ENCODE data around the gene PRPF19.

PRPF19 gene

DNA sequence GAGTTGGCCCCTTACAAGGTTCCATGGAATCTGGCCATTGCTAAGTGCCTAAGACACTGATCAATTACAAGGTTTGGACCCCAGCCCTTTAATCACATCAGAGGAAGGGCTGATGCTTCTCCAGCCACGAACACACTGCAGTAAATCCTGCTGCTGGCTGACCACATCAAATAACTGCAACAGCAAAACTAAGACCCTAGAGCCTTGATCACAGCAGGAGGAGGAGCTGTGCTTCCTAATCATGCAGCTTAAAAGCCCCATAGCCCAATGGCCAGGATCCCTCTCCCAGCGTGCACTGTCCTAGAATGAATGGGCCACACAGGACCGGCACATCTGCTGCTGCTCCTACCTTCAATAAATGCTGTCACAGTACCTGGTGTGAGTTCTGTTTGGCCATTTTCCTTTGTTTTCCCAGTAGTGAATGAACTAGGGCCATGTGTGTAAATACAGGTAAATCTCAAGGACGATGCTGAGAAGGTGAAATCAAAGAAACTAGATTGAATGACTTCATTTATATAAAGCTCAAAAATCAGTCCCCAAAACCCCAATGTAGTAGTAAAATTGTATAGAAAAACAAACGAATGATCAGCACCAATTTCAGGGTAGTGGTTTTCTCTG, 26.3 kb downstream of the PRPF19 start:
- ATAC-seq (no peak), DNase-seq (no peak)
- Mint-ChIP-seq H3K4me1 (no peaks in the 10 kb centered on the region), H3K27ac (no peak overlapping the region), H3K9me3 (no peaks in the 10 kb centered on the region), H3K27me3 (no peaks in the 10 kb centered on the region), H3K4me3 (no peak overlapping the region)

DNA sequence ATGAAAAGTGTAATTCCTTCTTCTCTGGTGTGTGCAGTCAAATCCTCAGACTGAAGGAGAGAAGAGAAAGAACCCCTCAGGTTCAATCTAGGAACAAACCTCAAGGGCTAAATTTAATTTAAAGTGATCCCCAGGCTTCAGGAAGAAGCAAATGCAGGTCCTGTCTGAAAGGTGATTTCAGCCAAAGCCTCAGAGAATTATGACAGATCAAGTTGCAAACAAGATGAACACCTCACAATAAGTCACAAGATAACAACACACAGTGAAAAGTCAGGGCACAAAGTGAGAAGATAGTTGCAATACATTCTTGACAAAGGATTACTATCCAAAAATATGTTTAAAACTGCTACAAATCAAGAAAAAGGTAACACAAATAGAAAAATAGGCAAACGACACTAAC, 27.3 kb downstream of the PRPF19 start:
- no peaks in the 10 kb centered on the region for H3K27me3 Mint-ChIP-seq
- no peak overlapping the region for H3K4me3 Mint-ChIP-seq
- DNase-seq (no peak), ATAC-seq (no peak)
- no peaks in the 10 kb centered on the region for H3K9me3 Mint-ChIP-seq
- no peak overlapping the region for H3K27ac Mint-ChIP-seq
- H3K4me1 Mint-ChIP-seq, result no peaks in the 10 kb centered on the region

DNA sequence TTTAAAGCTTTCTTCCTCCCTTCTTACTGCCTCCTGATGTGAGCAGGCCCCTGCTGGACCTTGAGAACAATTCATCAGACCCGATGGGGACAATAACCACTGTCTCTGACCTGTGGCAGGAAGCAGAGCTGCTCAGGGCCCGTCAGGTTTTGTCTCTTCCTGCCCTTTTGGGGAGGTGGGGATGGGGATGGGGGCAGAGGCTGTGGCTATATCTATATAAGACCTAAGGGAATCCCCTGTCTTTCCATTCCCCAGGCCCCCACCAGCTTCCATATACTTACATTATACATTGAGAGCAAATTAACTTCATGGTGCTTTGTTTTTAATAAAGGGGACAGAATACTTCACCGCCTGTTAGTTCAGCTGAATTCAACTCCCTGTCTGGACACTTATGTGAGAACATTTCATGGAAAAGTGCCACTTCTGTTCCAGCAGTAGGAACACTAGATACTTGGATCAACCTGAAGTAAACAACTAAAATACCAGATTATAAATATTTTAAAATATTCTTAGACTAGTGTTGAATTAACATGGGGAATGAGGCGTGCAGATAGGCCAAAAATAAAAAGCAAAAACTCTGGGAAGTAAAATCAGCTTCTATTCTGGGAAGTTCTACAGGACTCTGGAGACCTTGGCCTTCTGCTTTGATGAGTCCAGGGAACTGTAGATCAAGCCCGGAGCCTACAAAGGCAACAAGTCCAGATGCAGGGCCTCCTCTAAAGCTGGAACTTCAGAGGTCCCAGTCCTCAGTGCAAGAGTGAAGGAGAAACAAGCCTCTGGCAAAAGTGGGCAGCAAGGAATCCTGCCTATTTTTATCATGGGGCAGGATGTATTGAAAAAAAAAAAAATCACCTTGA, 27.9 kb downstream of the PRPF19 start:
- Mint-ChIP-seq H3K9me3 (no peaks in the 10 kb centered on the region), H3K27ac (no peak overlapping the region), H3K4me1 (peaks cover under 1% of the 10 kb centered on the region), H3K4me3 (no peak overlapping the region), H3K27me3 (no peaks in the 10 kb centered on the region)
- no peak for ATAC-seq
- no peak for DNase-seq

DNA sequence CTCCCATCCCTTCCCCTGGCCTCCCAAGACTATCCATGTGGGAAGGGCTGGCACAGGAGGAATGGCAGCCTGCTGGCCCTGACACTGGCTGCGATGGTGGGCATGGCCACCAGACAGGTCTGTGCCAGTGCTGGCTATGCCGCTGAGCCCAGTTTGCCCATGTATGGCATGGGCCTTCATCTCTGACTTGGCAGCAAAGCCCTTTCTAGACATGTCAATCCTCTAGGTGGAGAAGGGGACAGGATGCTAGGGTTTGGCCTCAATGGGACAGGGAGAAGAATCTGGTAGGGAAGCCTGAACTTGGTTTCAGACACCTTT, 30.3 kb downstream of the PRPF19 start:
- H3K4me3 Mint-ChIP-seq, result no peak overlapping the region
- DNase-seq (no peak), ATAC-seq (no peak)
- H3K9me3 Mint-ChIP-seq, result no peaks in the 10 kb centered on the region
- H3K27ac Mint-ChIP-seq, result no peak overlapping the region
- H3K27me3 Mint-ChIP-seq, result no peaks in the 10 kb centered on the region
- H3K4me1 Mint-ChIP-seq, result peaks cover 24% of the 10 kb centered on the region

DNA sequence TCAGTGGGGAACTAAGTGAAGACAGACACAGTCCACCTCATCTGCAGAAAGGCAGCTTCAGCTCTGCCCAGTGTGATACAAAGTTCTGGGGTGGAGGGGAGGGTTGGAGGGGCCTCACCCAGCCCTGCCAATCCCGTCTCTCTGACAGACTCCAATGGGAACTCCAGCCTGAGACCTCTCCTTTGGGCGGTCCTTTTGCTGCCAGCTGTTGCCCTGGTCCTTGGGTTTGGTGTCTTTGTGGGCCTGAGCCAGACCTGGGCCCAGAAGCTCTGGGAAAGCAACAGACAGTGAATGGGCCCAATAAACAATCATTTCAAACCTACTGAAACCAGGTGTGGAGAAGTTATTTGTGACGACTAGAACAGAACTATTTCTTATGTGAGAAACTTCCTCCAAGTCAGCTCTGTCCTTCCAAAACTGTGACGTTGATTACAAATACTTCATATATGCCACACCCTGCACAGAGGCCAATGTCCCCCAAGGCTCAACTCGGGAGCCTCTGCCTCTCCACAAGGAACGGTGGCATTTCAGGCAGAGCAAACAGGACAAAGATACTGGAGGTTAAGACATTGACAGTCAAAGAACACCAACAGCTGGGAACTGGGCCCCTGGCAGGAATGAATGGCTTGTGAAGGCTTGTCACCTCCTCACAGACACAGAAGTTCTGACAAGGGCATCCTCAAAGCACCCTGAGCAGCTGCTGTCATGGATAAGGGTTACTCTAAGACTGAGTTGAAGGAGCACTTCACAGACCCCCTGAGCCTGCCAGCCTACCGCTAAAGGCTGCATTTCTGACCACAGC, 30.8 kb downstream of the PRPF19 start:
- Mint-ChIP-seq H3K27ac (no peak overlapping the region), H3K4me1 (peaks cover 29% of the 10 kb centered on the region), H3K4me3 (no peak overlapping the region), H3K9me3 (no peaks in the 10 kb centered on the region), H3K27me3 (no peaks in the 10 kb centered on the region)
- no peak for ATAC-seq
- no peak for DNase-seq

DNA sequence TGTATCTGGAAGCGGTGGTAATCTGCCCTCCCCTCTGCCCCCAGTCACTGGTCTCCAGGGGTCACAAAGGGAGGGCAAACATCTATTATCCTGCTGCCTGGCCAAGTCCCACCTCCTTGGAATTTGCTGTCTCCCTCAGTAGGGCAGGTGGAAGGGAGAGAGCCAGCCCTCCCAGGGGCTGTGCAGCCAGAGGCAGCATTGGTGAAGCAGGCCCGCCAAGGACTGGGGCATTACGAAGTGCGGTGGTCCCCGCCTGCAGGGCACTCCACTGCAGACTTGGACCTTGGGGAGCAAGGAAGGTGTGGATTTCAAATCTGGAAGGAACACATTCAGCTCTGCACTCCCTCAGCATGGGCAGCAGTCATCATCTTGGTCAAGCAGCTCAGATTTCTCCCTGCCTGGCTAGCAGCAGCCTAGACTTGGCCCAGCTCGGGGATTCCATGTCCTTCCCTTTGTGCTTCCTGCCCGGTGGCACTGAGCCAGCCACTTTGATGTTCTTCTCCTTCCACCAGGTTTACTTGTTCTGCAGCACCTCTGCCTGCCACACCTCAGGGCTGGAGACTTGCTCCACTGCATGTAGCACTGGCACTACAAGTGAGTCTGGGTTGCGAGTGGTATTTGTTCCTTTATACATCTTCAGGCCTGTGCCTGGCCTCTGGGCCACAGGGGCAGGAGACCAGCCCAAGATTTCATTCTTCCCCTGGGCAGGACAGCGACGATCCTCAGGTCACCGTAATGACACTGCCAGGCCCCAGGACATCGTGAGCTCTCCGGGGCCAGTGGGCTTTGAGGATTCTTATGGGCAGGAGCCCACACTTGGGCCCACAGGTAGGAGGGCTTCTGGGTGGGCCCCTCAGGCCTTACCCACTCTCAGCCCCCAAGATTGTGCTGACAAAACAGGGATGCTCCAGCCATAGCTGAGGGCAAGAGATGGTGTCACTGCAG, 31.7 kb downstream of the PRPF19 start:
- Mint-ChIP-seq H3K9me3 (no peaks in the 10 kb centered on the region), H3K27ac (no peak overlapping the region), H3K4me3 (no peak overlapping the region), H3K27me3 (no peaks in the 10 kb centered on the region), H3K4me1 (peaks cover 34% of the 10 kb centered on the region)
- ATAC-seq (no peak), DNase-seq (no peak)

DNA sequence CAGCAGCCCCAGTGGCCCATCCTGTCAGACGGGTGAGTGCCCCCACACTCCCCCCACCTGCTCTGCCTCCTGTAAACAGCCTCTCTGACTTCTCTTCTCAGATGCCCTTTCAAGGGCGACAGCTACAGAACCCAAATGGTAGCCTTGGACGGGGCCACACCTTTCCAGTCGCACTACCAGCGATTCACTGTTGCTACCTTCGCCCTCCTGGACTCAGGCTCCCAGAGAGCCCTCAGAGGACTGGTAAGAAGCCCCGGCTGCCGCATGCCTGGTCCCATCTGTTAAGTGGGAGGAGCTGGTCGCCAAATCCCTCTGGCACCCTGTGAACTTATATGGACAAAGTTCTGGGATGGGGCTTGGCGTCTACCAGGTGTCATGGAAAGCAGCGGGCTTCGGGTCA, 32.9 kb downstream of the PRPF19 start:
- peak overlapping the region in 1 of 2 donors; percentile 29 for H3K27ac Mint-ChIP-seq
- DNase-seq (no peak), ATAC-seq (no peak)
- no peaks in the 10 kb centered on the region for H3K9me3 Mint-ChIP-seq
- no peak overlapping the region for H3K4me3 Mint-ChIP-seq
- H3K4me1 Mint-ChIP-seq, result peaks cover 40% of the 10 kb centered on the region
- H3K27me3 Mint-ChIP-seq, result no peaks in the 10 kb centered on the region

DNA sequence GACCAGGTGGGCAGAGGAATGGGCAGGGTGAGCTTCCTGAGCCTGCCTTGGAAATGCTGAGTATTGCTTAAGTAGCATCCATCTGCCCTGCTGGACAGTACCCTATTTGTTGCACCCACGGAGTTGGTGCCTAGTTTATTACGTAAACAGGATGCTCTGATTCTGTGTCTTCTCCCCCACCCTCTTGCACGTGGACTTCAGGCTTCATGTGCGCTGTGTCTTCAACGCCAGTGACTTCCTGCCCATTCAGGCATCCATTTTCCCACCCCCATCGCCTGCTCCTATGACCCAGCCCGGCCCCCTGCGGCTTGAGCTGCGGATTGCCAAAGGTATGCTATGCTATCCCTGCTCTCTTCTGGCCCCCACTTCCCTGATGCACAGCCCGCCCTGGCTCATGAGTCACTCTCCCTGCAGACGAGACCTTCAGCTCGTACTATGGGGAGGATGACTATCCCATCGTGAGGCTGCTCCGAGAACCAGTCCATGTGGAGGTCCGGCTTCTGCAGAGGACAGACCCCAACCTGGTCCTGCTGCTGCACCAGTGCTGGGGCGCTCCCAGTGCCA, 33.3 kb downstream of the PRPF19 start:
- Mint-ChIP-seq H3K4me3 (no peak overlapping the region), H3K27me3 (no peaks in the 10 kb centered on the region), H3K4me1 (peaks cover 41% of the 10 kb centered on the region), H3K9me3 (no peaks in the 10 kb centered on the region), H3K27ac (peak overlapping the region in 1 of 2 donors; percentile 88)
- DNase-seq (no peak), ATAC-seq (no peak)

DNA sequence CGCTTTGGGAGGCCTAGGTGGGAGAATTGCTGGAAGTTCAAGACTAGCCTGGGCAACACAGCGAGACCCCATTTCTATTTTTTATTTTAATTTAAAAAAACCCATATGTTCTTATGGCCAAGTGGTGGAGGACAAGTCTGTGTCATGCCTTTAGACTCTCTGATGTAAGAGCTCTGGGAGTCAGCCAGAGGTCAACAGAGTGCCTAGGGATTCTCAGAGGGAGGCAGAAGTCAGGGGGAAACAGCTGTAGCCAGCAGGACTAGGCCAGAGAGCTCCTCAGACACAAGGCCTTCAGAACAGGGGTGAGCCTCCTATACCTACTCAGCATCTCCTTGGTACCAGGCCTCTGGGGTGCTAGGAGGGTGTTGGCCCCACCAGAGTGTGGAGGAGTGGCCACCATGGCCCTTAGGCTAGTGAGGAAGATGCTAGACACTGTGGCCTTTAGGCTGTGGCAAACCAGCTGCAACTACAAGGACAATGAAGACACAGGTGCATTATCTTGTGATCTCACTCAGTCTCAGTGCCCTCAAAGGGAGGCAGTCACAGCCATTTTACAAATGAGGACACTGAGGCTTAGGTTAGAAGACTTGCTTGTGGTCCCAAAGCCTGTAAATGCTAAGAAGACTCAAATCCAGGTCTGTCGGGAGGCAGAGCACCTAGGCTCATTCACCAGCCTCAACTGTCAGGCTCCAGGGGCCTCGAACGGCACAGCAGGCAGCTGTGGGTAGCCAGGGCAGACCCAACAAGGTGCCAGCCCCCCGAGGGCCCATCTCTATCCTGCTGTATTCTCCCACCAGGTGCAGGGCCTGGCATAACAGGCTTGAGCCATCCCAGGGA, 34.0 kb downstream of the PRPF19 start:
- no peak overlapping the region for H3K4me3 Mint-ChIP-seq
- ATAC-seq (no peak), DNase-seq (no peak)
- no peaks in the 10 kb centered on the region for H3K27me3 Mint-ChIP-seq
- no peaks in the 10 kb centered on the region for H3K9me3 Mint-ChIP-seq
- peak overlapping the region in 1 of 2 donors; percentile 54 for H3K27ac Mint-ChIP-seq
- peaks cover 41% of the 10 kb centered on the region for H3K4me1 Mint-ChIP-seq

DNA sequence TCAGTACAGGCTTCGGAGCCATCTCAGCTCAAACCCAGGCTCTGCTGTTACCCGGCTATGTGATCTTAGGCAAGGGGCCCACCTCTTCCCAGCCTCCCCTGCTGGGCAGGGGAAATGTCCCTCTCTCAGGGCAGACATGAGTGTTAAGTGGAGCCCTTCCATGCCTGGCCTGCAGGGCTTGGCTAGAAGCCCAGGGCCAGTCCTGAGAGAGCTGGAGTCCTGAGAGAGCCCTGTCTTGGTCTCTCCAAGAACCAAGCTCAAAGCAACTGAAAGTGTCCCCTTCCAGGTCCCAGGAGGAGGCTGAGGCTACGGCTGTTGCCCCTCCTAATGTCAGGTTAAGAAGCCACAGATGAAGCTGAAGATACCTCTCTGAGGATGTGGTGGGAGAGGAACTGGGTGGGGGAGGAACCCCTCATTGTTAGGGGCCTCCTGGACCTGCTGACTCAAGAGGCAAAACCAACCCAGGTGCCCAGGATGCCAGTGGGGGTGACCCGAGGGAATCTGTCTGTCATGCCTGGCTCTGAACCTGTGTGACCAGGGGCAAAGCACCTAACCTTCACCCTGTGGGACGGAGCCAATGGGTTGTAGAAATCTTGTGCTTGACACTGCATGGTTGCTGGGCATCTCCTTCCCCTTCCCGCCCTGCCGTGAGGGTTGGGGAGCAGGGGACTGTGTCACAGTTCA, 34.9 kb downstream of the PRPF19 start:
- Mint-ChIP-seq H3K4me3 (peak overlapping the region in 1 of 2 donors; percentile 15), H3K27me3 (no peaks in the 10 kb centered on the region), H3K27ac (peak overlapping the region in 1 of 2 donors; percentile 89), H3K9me3 (no peaks in the 10 kb centered on the region), H3K4me1 (peaks cover 41% of the 10 kb centered on the region)
- DNase-seq, result no peak
- peak; percentile 57 for ATAC-seq

DNA sequence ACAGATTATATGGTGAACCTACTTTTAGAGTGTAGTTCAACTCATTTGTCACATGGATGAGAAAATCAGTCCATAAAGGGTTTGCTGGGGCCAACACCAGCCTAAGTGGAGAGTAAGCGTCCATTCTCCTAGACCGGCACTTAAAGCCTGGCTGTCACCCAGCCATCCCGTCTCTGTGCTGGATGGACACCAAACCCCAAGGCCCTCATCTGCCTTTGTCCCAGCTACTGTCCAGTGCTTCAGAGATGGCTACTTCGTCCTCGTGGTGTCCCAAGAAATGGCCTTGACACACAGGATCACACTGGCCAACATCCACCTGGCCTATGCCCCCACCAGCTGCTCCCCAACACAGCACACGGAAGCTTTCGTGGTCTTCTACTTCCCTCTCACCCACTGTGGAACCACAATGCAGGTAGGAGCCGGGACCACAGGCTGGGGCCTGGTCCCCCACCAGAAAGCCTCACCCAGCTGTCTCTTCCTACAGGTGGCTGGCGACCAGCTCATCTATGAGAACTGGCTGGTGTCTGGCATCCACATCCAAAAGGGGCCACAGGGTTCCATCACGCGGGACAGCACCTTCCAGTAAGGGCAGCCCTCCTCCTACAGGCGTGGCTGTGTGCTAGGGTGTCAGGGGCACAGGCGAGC, 35.5 kb downstream of the PRPF19 start:
- no peaks in the 10 kb centered on the region for H3K9me3 Mint-ChIP-seq
- peaks cover 41% of the 10 kb centered on the region for H3K4me1 Mint-ChIP-seq
- no peak for DNase-seq
- H3K27me3 Mint-ChIP-seq, result no peaks in the 10 kb centered on the region
- peak; percentile 22 for ATAC-seq
- no peak overlapping the region for H3K27ac Mint-ChIP-seq
- peak overlapping the region in 1 of 2 donors; percentile 15 for H3K4me3 Mint-ChIP-seq

DNA sequence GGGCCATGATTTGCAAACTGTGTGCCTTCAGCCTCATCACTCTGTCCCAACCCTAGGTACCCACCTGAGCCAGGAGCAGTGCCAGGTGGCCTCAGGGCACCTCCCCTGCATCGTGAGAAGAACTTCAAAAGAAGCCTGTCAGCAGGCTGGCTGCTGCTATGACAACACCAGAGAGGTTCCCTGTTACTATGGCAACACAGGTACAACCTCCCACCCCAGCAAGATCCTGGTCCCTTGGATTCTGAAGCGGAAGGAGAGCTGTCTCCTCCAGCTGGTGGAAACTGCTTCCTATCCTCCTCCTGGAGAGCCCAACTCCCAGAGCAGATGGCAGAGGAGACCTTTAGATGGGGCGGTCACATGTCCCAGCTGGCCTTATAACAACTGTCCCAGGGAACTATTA, 36.1 kb downstream of the PRPF19 start:
- ATAC-seq, result no peak
- no peak overlapping the region for H3K27ac Mint-ChIP-seq
- no peak for DNase-seq
- no peaks in the 10 kb centered on the region for H3K9me3 Mint-ChIP-seq
- no peaks in the 10 kb centered on the region for H3K27me3 Mint-ChIP-seq
- no peak overlapping the region for H3K4me3 Mint-ChIP-seq
- H3K4me1 Mint-ChIP-seq, result peaks cover 41% of the 10 kb centered on the region

DNA sequence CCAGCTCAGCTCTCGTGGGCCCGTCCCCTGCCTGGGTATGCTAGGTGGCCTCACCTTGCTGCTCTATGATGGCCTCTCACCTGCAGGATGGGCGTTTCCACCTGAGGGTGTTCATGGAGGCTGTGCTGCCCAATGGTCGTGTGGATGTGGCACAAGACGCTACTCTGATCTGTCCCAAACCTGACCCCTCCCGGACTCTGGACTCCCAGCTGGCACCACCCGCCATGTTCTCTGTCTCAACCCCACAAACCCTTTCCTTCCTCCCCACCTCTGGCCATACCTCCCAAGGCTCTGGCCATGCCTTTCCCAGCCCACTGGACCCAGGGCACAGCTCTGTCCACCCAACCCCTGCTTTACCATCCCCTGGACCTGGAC, 36.9 kb downstream of the PRPF19 start:
- Mint-ChIP-seq H3K4me1 (peaks cover 41% of the 10 kb centered on the region), H3K9me3 (no peaks in the 10 kb centered on the region), H3K27me3 (no peaks in the 10 kb centered on the region), H3K4me3 (no peak overlapping the region), H3K27ac (peak overlapping the region in 1 of 2 donors; percentile 5)
- DNase-seq, result no peak
- ATAC-seq, result no peak

Measured in stimulated activated naive CD8-positive, alpha-beta T cell treated with anti-CD3 and anti-CD28 coated beads, Interleukin-15, amount 100 ng/mL, for 72 hours (primary cell).